Measurements from ENCODE around the gene MTSS2.

MTSS2 gene

GRCh38 chr16:70678898-70679670, 6.8 kb downstream of the MTSS2 start:
- no peaks in the 10 kb centered on the region for H3K9me3 ChIP-seq
- peaks cover 5 to 49% (median 41%) of the 10 kb centered on the region in 4 donors for H3K4me1 ChIP-seq
- H3K36me3 ChIP-seq: peaks cover 53 to 80% (median 57%) of the 10 kb centered on the region in 3 donors
- DNase-seq: no peak
- H3K27me3 ChIP-seq: no peaks in the 10 kb centered on the region
- TF ChIP-seq CTCF (IDR thresholded peaks at IDR 0.05): no peak
- peak overlapping the region; percentile 49 to 99 for H3K27ac ChIP-seq
- intact Hi-C loops (cut with DNase I; ENCODE audit: low total_unique reads): no loop called here
- H3K4me3 ChIP-seq: no peak overlapping the region

- no peak for TF ChIP-seq CTCF (IDR thresholded peaks at IDR 0.05)
- H3K27ac ChIP-seq: peak overlapping the region; percentile 49 to 99
- peaks cover 57 to 83% (median 59%) of the 10 kb centered on the region in 3 donors for H3K36me3 ChIP-seq
- intact Hi-C loops (cut with DNase I; ENCODE audit: low total_unique reads): no loop called here
- DNase-seq: no peak
- H3K4me3 ChIP-seq: no peak overlapping the region
- no peaks in the 10 kb centered on the region for H3K9me3 ChIP-seq
- peaks cover 5 to 41% (median 33%) of the 10 kb centered on the region in 4 donors for H3K4me1 ChIP-seq
- no peaks in the 10 kb centered on the region for H3K27me3 ChIP-seq
Observed at GRCh38 chr16:70678121-70678897, 7.5 kb downstream of the MTSS2 start.

- Histone ChIP-seq H3K4me1 (peaks cover 5 to 39% (median 26%) of the 10 kb centered on the region in 4 donors), H3K27ac (peak overlapping the region; percentile 50 to 99), H3K9me3 (no peaks in the 10 kb centered on the region), H3K27me3 (no peaks in the 10 kb centered on the region), H3K36me3 (peaks cover 57 to 83% (median 59%) of the 10 kb centered on the region in 3 donors), H3K4me3 (no peak overlapping the region)
- intact Hi-C loops (cut with DNase I; ENCODE audit: low total_unique reads): no loop called here
- no peak for DNase-seq
- no peak for TF ChIP-seq CTCF (IDR thresholded peaks at IDR 0.05)
Observed at GRCh38 chr16:70677499-70678120, 8.2 kb downstream of the MTSS2 start.

GRCh38 chr16:70676675-70677498, 9.0 kb downstream of the MTSS2 start:
- peak in 1 of 2 donors; percentile 62 for DNase-seq
- no peaks in the 10 kb centered on the region for H3K9me3 ChIP-seq
- peaks cover 59 to 90% (median 62%) of the 10 kb centered on the region in 3 donors for H3K36me3 ChIP-seq
- H3K27me3 ChIP-seq: no peaks in the 10 kb centered on the region
- TF ChIP-seq CTCF (IDR thresholded peaks at IDR 0.05): no peak
- intact Hi-C loops (cut with DNase I; ENCODE audit: low total_unique reads): no loop called here
- peak overlapping the region; percentile 18 to 50 for H3K27ac ChIP-seq
- no peak overlapping the region for H3K4me3 ChIP-seq
- peaks cover 5 to 32% (median 19%) of the 10 kb centered on the region in 4 donors for H3K4me1 ChIP-seq
